Breast epithelium (tissue), 4 donors: ENCODE measurements around the gene PLPPR1. TPM values are rescaled to one million over a fixed set of nuclear protein-coding genes. Genes with fewer than 3 reads are reported as not detected.

Source experiments
- DNase-seq, 2 donors: peaks; one replicate each; pipeline ENCODE4 v3.0.0-alpha.2; 2019; ENCODE audit warnings: low spot score in 2 of 2
- H3K27ac ChIP-seq, 2 donors: fragments of 200-600 bp; sonication (generic) in 1 of 2; one replicate each; pipeline ENCODE4 v1.5.1; 2016 to 2019; ENCODE audit warnings: mild to moderate bottlenecking in 1 of 2
- H3K27me3 ChIP-seq, 2 donors: fragments of 200-600 bp; sonication (generic) in 1 of 2; one replicate each; pipeline versions ENCODE4 v1.5.1 to v1.6.0; 2017 to 2019; ENCODE audit warnings: control low read depth in 1 of 2, mild to moderate bottlenecking in 1 of 2
- H3K36me3 ChIP-seq: fragments of 200-600 bp; one replicate; pipeline ENCODE4 v1.5.1; 2019
- H3K4me1 ChIP-seq, 2 donors: fragments of 200-600 bp; sonication (generic); one replicate each; pipeline ENCODE4 v1.5.1; 2016 to 2019; ENCODE audit warnings: control low read depth in 1 of 2
- H3K4me3 ChIP-seq, 3 donors: fragments of 200-600 bp; sonication (generic); 1 replicate in 2 of 3; 2 replicates in 1 of 3; pipeline ENCODE4 v1.5.1; 2016 to 2019; ENCODE audit warnings: mild to moderate bottlenecking in 3 of 3, moderate library complexity in 2 of 3
- H3K9me3 ChIP-seq, 2 donors: fragments of 200-600 bp; sonication (generic) in 1 of 2; one replicate each; pipeline ENCODE4 v1.5.1; 2016 to 2019; ENCODE audit warnings: control low read depth in 1 of 2
- CTCF ChIP-seq, 3 donors: fragments of 450-650 bp; IDR thresholded peaks; one replicate each; pipeline ENCODE4 v1.5.1; 2016 to 2017; ENCODE audit warnings: antibody characterized with exemption in 3 of 3, mild to moderate bottlenecking in 3 of 3, moderate library complexity in 3 of 3
- POLR2A ChIP-seq: fragments of 450-650 bp; IDR thresholded peaks from one replicate; pipeline ENCODE4 v1.6.1; 2016; ENCODE audit warnings: antibody characterized with exemption, mild to moderate bottlenecking, moderate library complexity
- POLR2AphosphoS5 ChIP-seq, 3 donors: sonication (generic); formaldehyde crosslinking; IDR thresholded peaks; one replicate each; pipeline ENCODE4 v1.6.1; 2017; ENCODE audit warnings: antibody characterized with exemption in 3 of 3
- intact Hi-C: fragments of 100-400 bp; cut with DNase I; formaldehyde crosslinking; loops from one replicate; pipeline ENCODE4 v1.15.1; 2023; ENCODE audit warnings: low total_unique reads
- total RNA-seq, 3 donors: library from RNA; depleted of rRNA; stranded (reverse); fragments of >200 nt; gene quantifications; one replicate each; pipeline ENCODE4 v1.1.0, GENCODE V29; 2016

The PLPPR1 gene
- total RNA-seq, 3 donors from 2014 or later = 0.66 to 2.2 TPM; not detected in 1

DNA sequence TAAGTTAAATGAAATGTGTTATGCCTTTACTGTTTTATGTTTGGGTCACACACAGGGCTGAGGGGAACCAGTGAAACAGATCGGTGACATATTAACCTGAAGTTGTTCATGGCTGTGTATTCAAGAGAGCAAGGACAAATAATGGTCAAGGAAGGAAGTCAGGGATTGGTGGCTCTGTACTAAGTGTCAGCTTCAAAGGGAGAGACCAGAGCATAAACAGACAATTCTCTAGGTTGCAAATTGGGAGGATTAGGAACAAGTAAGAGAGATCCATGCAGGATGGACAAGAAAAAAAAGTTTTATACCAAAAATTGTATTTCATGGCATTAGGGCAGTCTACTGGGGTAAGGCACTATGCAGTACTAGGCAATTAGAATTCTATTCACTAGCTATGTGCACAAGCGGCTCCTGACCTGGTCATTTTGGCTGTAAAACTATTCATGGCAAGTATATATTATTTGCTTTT, 156.3 kb downstream of the PLPPR1 start:
- Histone ChIP-seq H3K36me3 (no peaks in the 10 kb centered on the region), H3K4me1 (no peaks in the 10 kb centered on the region), H3K27ac (no peak overlapping the region), H3K4me3 (no peak overlapping the region), H3K9me3 (no peaks in the 10 kb centered on the region), H3K27me3 (no peaks in the 10 kb centered on the region)
- intact Hi-C loops = no loop called here
- TF ChIP-seq POLR2AphosphoS5 (IDR thresholded peaks at IDR 0.05) = no peak
- no peak for DNase-seq

DNA sequence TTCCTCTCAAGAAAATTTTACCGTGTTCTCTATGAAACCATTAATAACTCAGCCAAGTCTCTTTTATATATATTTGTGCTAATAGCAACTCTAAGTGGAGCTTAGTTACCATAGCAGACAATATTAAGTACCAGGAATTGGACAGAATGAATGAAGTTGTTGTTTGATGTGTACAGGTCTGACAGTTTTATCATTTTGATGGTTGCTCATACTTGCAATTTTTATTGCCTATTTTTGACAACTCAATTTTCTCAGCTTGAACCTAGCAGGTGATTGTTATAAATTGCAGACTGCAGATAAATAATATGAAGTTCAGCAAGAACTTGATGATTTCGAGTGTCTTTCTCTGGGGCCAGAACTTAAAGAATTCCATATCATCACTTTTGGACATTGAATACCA, 163.2 kb downstream of the PLPPR1 start:
- Histone ChIP-seq H3K9me3 (no peaks in the 10 kb centered on the region), H3K27ac (no peak overlapping the region), H3K4me3 (no peak overlapping the region), H3K27me3 (no peaks in the 10 kb centered on the region), H3K36me3 (no peaks in the 10 kb centered on the region), H3K4me1 (no peaks in the 10 kb centered on the region)
- TF ChIP-seq POLR2A (no peak), POLR2AphosphoS5 (IDR thresholded peaks at IDR 0.05) (no peak), CTCF (IDR thresholded peaks at IDR 0.05) (no peak)
- DNase-seq = no peak
- intact Hi-C loops = no loop called here

DNA sequence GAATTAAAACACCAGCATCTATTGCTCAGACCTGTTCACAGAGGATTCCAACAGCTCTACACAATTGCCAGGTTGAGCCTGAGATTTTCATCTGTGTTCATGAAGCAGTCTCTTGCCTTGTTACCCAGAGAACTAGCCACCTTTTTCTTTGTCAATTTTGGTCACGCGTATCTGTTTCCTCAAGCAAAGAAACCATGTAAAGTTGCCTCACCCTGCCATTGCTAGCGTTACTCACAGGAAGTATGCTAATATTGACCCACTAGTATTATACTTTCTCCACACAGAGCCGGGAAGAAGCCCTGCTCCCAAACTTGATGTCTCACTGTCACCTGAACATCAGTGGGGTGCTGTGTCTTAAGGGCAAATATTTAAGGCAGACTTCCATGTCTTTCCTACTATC, 168.5 kb downstream of the PLPPR1 start:
- TF ChIP-seq CTCF (IDR thresholded peaks at IDR 0.05) = no peak
- TF ChIP-seq POLR2A = no peak
- no peak for TF ChIP-seq POLR2AphosphoS5 (IDR thresholded peaks at IDR 0.05)
- Histone ChIP-seq H3K36me3 (no peaks in the 10 kb centered on the region), H3K27ac (no peak overlapping the region), H3K27me3 (no peaks in the 10 kb centered on the region), H3K4me1 (no peaks in the 10 kb centered on the region), H3K9me3 (no peaks in the 10 kb centered on the region), H3K4me3 (no peak overlapping the region)
- intact Hi-C loops = no loop called here
- DNase-seq = no peak

DNA sequence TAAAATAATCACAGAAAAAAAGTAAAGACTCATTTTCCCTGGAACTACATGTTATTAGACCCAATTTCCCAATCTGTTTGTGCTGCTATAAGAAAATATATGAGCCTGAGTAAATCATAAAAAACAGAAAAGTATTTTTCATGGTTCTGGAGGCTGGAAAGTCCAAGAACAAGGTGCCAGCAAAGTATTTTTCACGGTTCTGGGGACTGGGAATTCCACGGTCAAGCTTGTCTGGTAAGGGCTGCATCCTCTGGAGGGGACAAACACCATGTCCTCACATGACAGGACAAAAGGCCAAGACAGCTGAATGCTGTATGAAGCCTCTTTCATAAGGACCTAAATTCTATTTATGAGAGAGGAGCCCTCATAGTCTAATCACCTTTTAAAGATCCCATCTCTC, 172.3 kb downstream of the PLPPR1 start:
- intact Hi-C loops = no loop called here

GRCh38 chr9:101201630-101202029, 173.1 kb downstream of the PLPPR1 start:
- Histone ChIP-seq H3K4me1 (no peaks in the 10 kb centered on the region), H3K27me3 (no peaks in the 10 kb centered on the region), H3K27ac (no peak overlapping the region), H3K4me3 (no peak overlapping the region), H3K36me3 (no peaks in the 10 kb centered on the region), H3K9me3 (no peaks in the 10 kb centered on the region)
- intact Hi-C loops = no loop called here
- no peak for DNase-seq
- TF ChIP-seq CTCF (IDR thresholded peaks at IDR 0.05) = no peak
- no peak for TF ChIP-seq POLR2AphosphoS5 (IDR thresholded peaks at IDR 0.05)
- no peak for TF ChIP-seq POLR2A

More for the DNA sequence above, 172.3 kb downstream of the PLPPR1 start:
- Histone ChIP-seq H3K27me3 (no peaks in the 10 kb centered on the region), H3K27ac (no peak overlapping the region), H3K36me3 (no peaks in the 10 kb centered on the region), H3K9me3 (no peaks in the 10 kb centered on the region), H3K4me1 (no peaks in the 10 kb centered on the region), H3K4me3 (no peak overlapping the region)
- DNase-seq = no peak
- TF ChIP-seq POLR2A (no peak), POLR2AphosphoS5 (IDR thresholded peaks at IDR 0.05) (no peak), CTCF (IDR thresholded peaks at IDR 0.05) (no peak)

DNA sequence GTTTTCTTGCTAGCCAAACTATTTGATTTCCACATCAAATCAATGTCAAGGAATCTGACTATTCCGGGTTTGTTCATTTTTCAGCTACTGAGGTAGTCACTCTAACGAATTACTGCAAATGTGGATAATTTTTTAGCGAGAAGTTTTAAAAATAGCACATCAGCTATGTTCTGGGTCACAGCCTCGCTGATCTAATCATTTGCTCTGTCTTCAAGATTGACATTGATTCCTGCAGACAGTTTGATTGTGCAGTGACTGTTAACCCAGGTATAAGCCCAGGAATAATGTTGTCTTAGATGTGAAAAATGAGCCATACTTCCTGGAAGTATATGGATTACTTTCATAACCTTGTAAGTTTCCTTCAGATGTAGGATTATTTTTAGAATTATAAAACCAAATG, 181.1 kb downstream of the PLPPR1 start:
- H3K4me1 ChIP-seq = no peaks in the 10 kb centered on the region
- intact Hi-C loops = no loop called here
- DNase-seq = no peak
- no peaks in the 10 kb centered on the region for H3K9me3 ChIP-seq
- TF ChIP-seq POLR2A (no peak), POLR2AphosphoS5 (IDR thresholded peaks at IDR 0.05) (no peak), CTCF (IDR thresholded peaks at IDR 0.05) (no peak)
- H3K36me3 ChIP-seq = no peaks in the 10 kb centered on the region
- no peaks in the 10 kb centered on the region for H3K27me3 ChIP-seq
- no peak overlapping the region for H3K27ac ChIP-seq
- H3K4me3 ChIP-seq = no peak overlapping the region
